CD14-positive monocyte (primary cell): Measurements from ENCODE around the gene MTA2. TPM values are rescaled to one million over a fixed set of nuclear protein-coding genes. Genes with fewer than 3 reads are reported as not detected.
A peak's percentile ranks its signal among the peaks of the same experiment; 100 is the strongest.
"Not testable (repeated sequence)": the region's sequence is repeated elsewhere in the genome, so short reads cannot be mapped to it uniquely, and the experiment has no call there.

Experiments used
- DNase-seq, 3 donors: peaks; one replicate each; pipeline ENCODE4 v3.0.0-alpha.2; 2011 to 2022
- H2AFZ ChIP-seq: 2 replicates; pipeline ENCODE4 v1.6.0; 2012; ENCODE audit warnings: mild to moderate bottlenecking, low read depth, low read length, inconsistent platforms; ENCODE audit not compliant: insufficient read depth, poor library complexity, severe bottlenecking
- H3K27ac ChIP-seq, 2 donors: 1 replicate in 1 of 2; 2 replicates in 1 of 2; pipeline ENCODE4 v1.5.1; 2012 to 2013; ENCODE audit warnings: low read length in 2 of 2, control low read depth in 1 of 2, inconsistent platforms in 1 of 2, low read depth in 1 of 2, mild to moderate bottlenecking in 1 of 2
- H3K27me3 ChIP-seq, 2 donors: one replicate each; pipeline versions ENCODE4 v1.6.0 to v1.6.1; 2011 to 2013; ENCODE audit warnings: low read length in 2 of 2; ENCODE audit not compliant: control insufficient read depth in 2 of 2, insufficient read depth in 2 of 2
- H3K36me3 ChIP-seq, 2 donors: replicated peaks in 1 of 2; 1 replicate in 1 of 2; 2 replicates in 1 of 2; pipeline versions ENCODE4 v1.5.1 to v1.6.1; 2012 to 2013; ENCODE audit warnings: low read length in 2 of 2, control low read depth in 1 of 2, inconsistent platforms in 1 of 2, mild to moderate bottlenecking in 1 of 2; ENCODE audit not compliant: insufficient read depth in 2 of 2, control insufficient read depth in 1 of 2
- H3K4me1 ChIP-seq, 2 donors: 1 replicate in 1 of 2; 2 replicates in 1 of 2; pipeline versions ENCODE4 v1.5.1 to v1.6.1; 2012 to 2013; ENCODE audit warnings: low read length in 2 of 2, control low read depth in 1 of 2, inconsistent platforms in 1 of 2, mild to moderate bottlenecking in 1 of 2, moderate library complexity in 1 of 2; ENCODE audit not compliant: insufficient read depth in 2 of 2, control insufficient read depth in 1 of 2
- H3K4me2 ChIP-seq: replicated peaks from 2 replicates; pipeline ENCODE3; 2012; ENCODE audit warnings: low read length, moderate library complexity, mild to moderate bottlenecking; ENCODE audit not compliant: poor library complexity, severe bottlenecking; ENCODE audit errors: extremely low read depth
- H3K4me3 ChIP-seq, 3 experiments: fragments of 200-600 bp in 1 of 3; sonication (generic) in 1 of 3; replicated peaks in 1 of 3; 1 replicate in 2 of 3; 2 replicates in 1 of 3; pipeline ENCODE4 v1.5.1; 2011 to 2013; ENCODE audit warnings: low read length in 3 of 3, mild to moderate bottlenecking in 3 of 3, control low read depth in 2 of 3, low read depth in 2 of 3, inconsistent platforms in 1 of 3, moderate library complexity in 1 of 3
- H3K79me2 ChIP-seq: 2 replicates; pipeline ENCODE4 v1.6.0; 2012; ENCODE audit warnings: mild to moderate bottlenecking, control low read depth, inconsistent platforms, low read length, moderate library complexity; ENCODE audit not compliant: insufficient read depth
- H3K9ac ChIP-seq: 2 replicates; pipeline ENCODE4 v1.6.0; 2017; ENCODE audit warnings: low read length, mild to moderate bottlenecking; ENCODE audit not compliant: insufficient read depth, poor library complexity, severe bottlenecking
- H3K9me3 ChIP-seq, 2 donors: replicated peaks in 1 of 2; 1 replicate in 1 of 2; 2 replicates in 1 of 2; pipeline versions ENCODE4 v1.5.1 to v1.6.1; 2012 to 2013; ENCODE audit warnings: low read length in 2 of 2, control low read depth in 1 of 2; ENCODE audit not compliant: control insufficient read depth in 1 of 2, insufficient read depth in 1 of 2
- H4K20me1 ChIP-seq: 2 replicates; pipeline ENCODE4 v1.6.0; 2012; ENCODE audit warnings: mild to moderate bottlenecking, low read length, control low read depth, moderate library complexity; ENCODE audit not compliant: insufficient read depth
- H3K27ac Mint-ChIP-seq, 7 donors: one replicate each; pipeline ENCODE4 v1.8.0; 2020; ENCODE audit warnings: mild to moderate bottlenecking in 7 of 7, mixed read lengths in 7 of 7, moderate library complexity in 6 of 7, inconsistent platforms in 2 of 7
- H3K27me3 Mint-ChIP-seq, 3 donors: one replicate each; pipeline ENCODE4 v1.8.0; 2021 to 2022; ENCODE audit warnings: low read depth in 3 of 3, mild to moderate bottlenecking in 3 of 3, mixed read lengths in 3 of 3, moderate library complexity in 3 of 3, inconsistent platforms in 1 of 3
- H3K36me3 Mint-ChIP-seq, 2 donors: one replicate each; pipeline ENCODE4 v1.8.0; 2020; ENCODE audit warnings: mixed read lengths in 2 of 2, inconsistent platforms in 1 of 2, mild to moderate bottlenecking in 1 of 2
- H3K4me1 Mint-ChIP-seq: one replicate; pipeline ENCODE4 v1.8.0; 2020; ENCODE audit warnings: mild to moderate bottlenecking, mixed read lengths
- H3K4me3 Mint-ChIP-seq, 2 donors: one replicate each; pipeline ENCODE4 v1.8.0; 2020; ENCODE audit warnings: mild to moderate bottlenecking in 2 of 2, mixed read lengths in 2 of 2, moderate library complexity in 1 of 2
- H3K9me3 Mint-ChIP-seq, 7 donors: one replicate each; pipeline ENCODE4 v1.8.0; 2020 to 2022; ENCODE audit warnings: mixed read lengths in 7 of 7, mild to moderate bottlenecking in 6 of 7, moderate library complexity in 6 of 7, inconsistent platforms in 2 of 7
- CTCF ChIP-seq: fragments of 200-600 bp; IDR thresholded peaks from one replicate; pipeline ENCODE4 v1.8.0; 2022; ENCODE audit warnings: antibody characterized with exemption, mild to moderate bottlenecking
- WGBS: methylation state at CpG from one replicate; pipeline ENCODE4 v1.1.5; 2013; ENCODE audit warnings: missing lambda C conversion rate; ENCODE audit not compliant: insufficient coverage; 5-methylcytosine and 5-hydroxymethylcytosine counted together
- intact Hi-C, 2 donors: fragments of 100-400 bp; cut with micrococcal nuclease; formaldehyde crosslinking; loops; one replicate each; pipeline versions ENCODE4 v1.15.0 to v1.15.1; 2023
- polyA plus RNA-seq, 3 donors: library from polyadenylated mRNA; depleted of rRNA in 1 of 3; unstranded in 2 of 3; stranded (reverse) in 1 of 3; fragments of 300-500 nt in 2 of 3; fragments of >200 nt in 1 of 3; fragmentation: Illumina TruSeq in 2 of 3; gene quantifications; 1 replicate in 2 of 3; 2 replicates in 1 of 3; pipeline ENCODE4 v1.2.3, GENCODE V29; 2012 to 2021

MTA2 gene
- polyA plus RNA-seq, 3 donors = 14.0 to 38.6 (median 17.6) TPM

- Histone ChIP-seq H3K36me3 (peaks cover 55 to 63% of the 10 kb centered on the region in 2 donors), H3K4me1 (peaks cover 22 to 42% of the 10 kb centered on the region in 2 donors), H3K79me2 (peaks cover 89% of the 10 kb centered on the region), H4K20me1 (peaks cover 59% of the 10 kb centered on the region)
- H3K4me2 ChIP-seq, H3K9me3 ChIP-seq, DNase-seq, H2AFZ ChIP-seq, intact Hi-C loops, H3K27me3 Mint-ChIP-seq, H3K4me3 ChIP-seq, H3K27ac ChIP-seq, H3K27me3 ChIP-seq, H3K4me3 Mint-ChIP-seq, H3K9ac ChIP-seq, H3K9me3 Mint-ChIP-seq: not testable (repeated sequence)
- Mint-ChIP-seq H3K27ac (peak overlapping the region in 3 of 7 donors; percentile 33 to 72 (median 59)), H3K36me3 (peaks cover 51 to 70% of the 10 kb centered on the region in 2 donors), H3K4me1 (peaks cover 50% of the 10 kb centered on the region)
- 84% methylated on average over 4 of the region's 5 CpGs for whole genome bisulfite sequencing
Observed at GRCh38 chr11:62570903-62571302, 30.8 kb downstream of the MTA2 start.

GRCh38 chr11:62569611-62570010 lies 32.1 kb downstream of the MTA2 start:
- Mint-ChIP-seq H3K27ac (no peak overlapping the region), H3K9me3 (peaks cover 0 to 2% (median 0%) of the 10 kb centered on the region in 7 donors), H3K27me3 (peaks cover 0 to 2% (median 0%) of the 10 kb centered on the region in 3 donors), H3K4me3 (no peak overlapping the region), H3K4me1 (peaks cover 39% of the 10 kb centered on the region), H3K36me3 (peaks cover 63 to 77% of the 10 kb centered on the region in 2 donors)
- Histone ChIP-seq H3K27ac (no peak overlapping the region), H3K4me3 (no peak overlapping the region), H3K9ac (no peak overlapping the region), H3K27me3 (no peaks in the 10 kb centered on the region), H3K36me3 (peaks cover 65 to 72% of the 10 kb centered on the region in 2 donors), H3K9me3 (no peaks in the 10 kb centered on the region), H2AFZ (no peak overlapping the region), H3K4me2 (no peak overlapping the region), H3K4me1 (peaks cover 12 to 29% of the 10 kb centered on the region in 2 donors), H4K20me1 (peaks cover 70% of the 10 kb centered on the region), H3K79me2 (peaks cover 89% of the 10 kb centered on the region)
- intact Hi-C loops = loop anchor here in 1 of 2 donors (5.0 kb wide), 1 partner anchor 37 kb away; no protein-coding TSS in a partner anchor
- no CpG with 5 or more reads among the region's 1 CpG for WGBS
- TF ChIP-seq CTCF = no peak
- no peak for DNase-seq
